HG03439 (cell line): ENCODE data around the gene DPP9.
"Not testable (repeated sequence)": the region's sequence is repeated elsewhere in the genome, so short reads cannot be mapped to it uniquely, and the experiment has no call there.

Experiments
- ATAC-seq: cut with Tn5 transposase; IDR thresholded peaks from one replicate; pipeline ENCODE4 v1.9.1; 2021; ENCODE audit warnings: mild to moderate bottlenecking, moderate library complexity; ENCODE audit not compliant: unreplicated experiment

The DPP9 gene

GRCh38 chr19:4723595-4724514, at the start of gene DPP9:
Gene DPP9 (minus strand): TSS chr19:4723842. CDS start chr19:4719906, 3,936 bp downstream.
- ATAC-seq = peak; percentile 87

DNA sequence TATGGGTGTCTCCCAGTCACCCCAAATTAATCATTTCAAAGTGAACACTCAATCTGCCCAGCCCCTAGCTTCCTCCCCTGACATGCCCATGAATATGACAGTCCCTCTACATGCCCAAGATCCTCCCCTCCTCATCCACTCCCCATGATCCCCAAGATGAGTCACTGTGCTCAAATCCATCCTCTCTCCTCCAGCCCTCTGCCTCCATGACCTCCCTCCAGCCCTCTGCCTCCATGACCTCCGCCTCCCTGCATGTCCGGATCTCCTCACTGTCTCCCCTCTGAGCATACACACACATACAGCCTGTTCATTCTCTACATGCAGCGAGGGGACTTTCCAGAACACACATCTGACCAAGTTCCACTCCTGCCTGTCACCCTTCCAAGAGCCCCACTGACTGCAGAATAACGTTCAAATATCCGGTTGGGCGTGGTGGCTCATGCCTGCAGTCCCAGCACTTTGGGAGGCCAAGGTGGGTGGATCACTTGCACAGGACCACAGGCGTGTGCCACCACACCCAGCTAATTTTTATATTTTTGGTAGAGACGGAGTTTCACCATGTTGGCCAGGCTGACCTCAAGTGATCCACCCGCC, 49.5 kb upstream of the DPP9 start:
- no peak for ATAC-seq

GRCh38 chr19:4772566-4772965, 48.9 kb upstream of the DPP9 start:
- no peak for ATAC-seq

DNA sequence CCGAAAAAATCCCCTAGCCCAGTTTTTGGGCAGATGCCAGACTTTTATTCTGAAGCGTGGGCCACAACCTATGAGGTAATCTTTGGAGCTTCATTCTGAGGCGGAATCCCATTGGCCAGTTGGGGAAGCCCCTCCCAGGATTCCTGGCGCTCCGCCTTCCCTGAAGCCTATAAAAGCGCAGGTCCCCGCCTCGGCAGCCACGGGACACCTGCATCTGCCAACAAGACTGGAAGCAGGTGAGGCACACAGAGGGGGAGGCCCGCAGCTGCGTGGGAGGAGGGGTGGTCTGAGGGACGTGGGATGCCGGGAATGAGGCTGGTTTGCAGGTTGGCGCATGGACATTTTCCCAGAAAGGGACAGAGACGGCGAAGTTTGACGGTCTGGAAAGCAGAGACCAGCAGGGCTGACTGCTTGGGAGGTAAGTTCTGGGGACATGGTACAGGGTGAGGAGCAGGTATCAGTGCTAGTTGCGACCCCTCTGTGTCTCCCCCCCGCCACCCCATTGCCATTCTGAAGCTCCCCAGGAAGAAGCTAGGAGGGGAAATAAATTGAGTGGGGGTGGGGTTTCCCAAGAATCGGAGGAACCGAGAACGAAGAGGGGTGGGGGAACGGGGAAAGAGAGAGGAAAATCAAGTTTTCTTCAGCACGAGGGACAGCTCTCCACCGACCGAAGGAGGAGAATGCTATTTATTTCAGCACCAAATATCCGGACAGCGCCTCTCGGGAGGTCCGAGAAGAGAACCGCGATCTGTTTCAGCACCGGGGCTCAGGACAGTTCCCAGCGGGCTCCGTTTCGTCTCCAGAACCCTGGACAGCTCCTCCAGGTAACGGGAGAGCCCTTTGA, 45.5 kb upstream of the DPP9 start:
- no peak for ATAC-seq

DNA sequence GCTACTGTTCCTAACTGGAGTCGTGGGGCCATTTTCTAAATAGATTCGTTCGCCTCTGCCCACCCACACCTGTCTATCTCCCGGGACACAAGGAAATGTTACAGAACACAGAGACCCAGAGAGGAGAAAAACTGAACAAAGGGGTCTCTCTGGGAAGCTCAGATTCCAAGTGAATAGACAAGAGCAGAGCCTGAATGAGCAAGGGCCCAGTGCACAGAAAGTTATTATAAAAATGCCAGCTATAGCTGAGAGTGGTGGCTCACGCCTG, 40.7 kb upstream of the DPP9 start:
- ATAC-seq = no peak

GRCh38 chr19:4763021-4763420, 39.4 kb upstream of the DPP9 start:
- ATAC-seq = no peak

GRCh38 chr19:4760285-4760650, 36.6 kb upstream of the DPP9 start:
- ATAC-seq = no peak

DNA sequence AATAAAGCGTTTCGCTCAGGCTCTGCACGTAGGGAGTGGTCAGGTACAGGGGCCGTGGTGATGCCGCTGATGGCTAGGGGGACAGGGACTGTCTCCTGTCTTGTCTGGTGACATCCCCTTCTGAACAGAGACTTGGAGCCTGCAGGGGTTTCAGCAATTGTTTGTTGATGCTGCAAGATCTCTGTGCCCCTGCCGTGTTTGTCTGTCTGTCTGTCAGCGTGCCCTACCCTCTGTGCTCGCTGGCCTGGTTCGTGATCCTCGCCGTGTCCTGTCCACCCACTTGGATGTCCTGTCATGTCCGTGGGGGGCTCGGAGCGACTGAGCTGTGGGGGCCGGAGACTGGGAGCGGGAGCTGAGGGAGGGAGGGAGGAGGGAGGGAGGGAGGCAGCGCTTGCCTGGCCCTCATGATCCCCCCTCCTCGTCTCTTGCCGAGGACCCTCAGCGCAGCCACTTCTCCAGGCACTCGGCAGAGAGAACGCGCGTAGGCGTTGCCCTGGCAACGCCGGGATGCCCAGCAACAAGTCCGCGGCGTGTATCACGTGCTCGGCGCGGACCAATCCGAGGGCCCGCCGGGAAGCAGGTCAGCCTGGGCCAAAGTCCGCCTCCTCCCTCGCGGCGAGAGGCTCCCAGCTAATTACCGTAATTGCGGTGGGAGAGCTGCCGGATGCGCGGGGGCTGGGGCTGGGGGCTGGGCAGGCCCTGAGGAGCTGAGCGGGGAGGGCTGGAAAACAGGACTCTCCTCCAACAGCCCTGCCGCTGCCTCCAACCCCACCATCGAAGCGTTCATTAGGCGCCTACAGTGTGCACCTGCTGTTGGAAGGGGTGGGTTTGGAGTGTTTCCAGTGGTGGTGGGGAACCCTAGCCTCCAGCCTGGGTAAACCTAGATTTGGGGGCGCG, 36.0 kb upstream of the DPP9 start:
- peak; percentile 63 for ATAC-seq

GRCh38 chr19:4758659-4759058, 35.0 kb upstream of the DPP9 start:
- ATAC-seq = no peak

- no peak for ATAC-seq
Observed at GRCh38 chr19:4758082-4758481, 34.4 kb upstream of the DPP9 start.

- ATAC-seq = no peak
Observed at GRCh38 chr19:4755459-4755858, 31.8 kb upstream of the DPP9 start.

DNA sequence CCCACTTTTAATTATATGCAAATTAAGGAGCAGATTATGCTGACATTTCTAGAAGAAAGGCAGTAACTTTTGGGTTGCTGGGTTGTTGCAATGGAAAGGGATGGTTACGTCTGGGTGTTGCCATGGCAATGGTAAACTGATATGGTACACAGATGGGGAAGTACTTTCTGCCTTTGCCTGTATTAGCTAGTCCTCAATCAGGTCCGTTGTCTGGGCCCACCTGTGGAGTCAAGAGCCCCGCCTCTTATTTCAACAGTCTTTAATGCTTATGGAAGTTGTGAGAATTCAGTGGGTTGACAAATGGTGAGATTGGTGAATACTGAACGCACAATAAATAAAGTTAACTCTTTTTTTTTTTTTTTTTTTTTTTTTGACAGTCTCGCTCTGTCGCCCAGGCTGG, 30.6 kb upstream of the DPP9 start:
- no peak for ATAC-seq

- ATAC-seq = no peak
Observed at GRCh38 chr19:4749870-4750590, 26.4 kb upstream of the DPP9 start.

DNA sequence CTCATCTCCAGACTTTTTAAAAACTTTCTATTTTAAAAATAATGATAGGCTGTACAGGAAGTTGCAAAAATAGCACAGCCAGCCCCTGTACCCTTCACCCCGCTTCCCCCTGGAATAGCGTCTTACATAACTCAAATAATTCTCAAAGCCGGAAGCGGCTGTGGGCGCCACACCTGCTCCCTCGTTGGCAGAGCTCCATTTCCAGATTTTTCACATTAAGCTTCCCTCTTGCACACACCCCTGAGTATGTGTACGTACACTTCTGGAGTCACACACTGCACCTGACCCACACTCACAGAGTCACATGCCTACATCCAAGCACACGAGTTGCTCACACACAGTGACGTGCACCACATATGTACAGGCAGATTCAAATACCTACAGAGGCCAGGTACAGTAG, 24.9 kb upstream of the DPP9 start:
- no peak for ATAC-seq

DNA sequence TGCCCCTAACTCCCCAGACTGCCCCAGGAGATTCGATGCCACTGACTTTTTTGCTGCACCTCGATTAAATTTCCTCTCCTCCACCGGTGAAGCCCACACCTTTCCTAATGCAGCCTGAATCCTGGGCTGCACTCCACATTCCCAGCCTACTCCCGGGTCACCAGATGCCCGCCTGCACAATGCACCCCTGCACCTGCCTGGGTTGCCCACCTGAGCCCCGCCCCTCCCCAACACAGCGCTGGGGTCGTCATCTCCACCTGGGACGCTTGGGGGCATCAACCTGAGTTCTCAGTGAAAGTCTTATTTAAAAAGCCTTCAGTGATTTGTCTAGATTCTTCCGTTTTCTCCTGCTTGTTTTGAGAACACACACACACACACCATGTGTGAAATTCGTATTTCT, 24.5 kb upstream of the DPP9 start:
- ATAC-seq = no peak

- ATAC-seq = no peak
Observed at GRCh38 chr19:4745986-4746385, 22.3 kb upstream of the DPP9 start.

DNA sequence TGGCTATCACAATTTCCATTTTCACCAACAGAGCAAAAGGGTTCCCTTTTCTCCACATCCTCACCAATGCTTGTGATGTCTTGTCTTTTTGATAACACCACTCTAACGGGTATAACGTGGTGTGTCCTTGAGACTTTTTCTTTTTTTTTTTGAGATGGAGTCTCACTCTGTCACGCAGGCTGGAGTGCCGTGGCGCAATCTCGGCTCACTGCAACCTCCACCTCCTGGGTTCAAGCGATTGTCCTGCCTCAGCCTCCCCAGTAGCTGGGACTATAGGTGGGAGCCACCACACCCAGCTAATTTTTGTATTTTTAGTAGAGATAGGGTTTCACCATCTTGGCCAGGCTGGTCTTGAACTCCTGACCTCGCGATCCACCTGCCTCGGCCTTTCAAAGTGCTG, 21.5 kb upstream of the DPP9 start:
- ATAC-seq = not testable (repeated sequence)

DNA sequence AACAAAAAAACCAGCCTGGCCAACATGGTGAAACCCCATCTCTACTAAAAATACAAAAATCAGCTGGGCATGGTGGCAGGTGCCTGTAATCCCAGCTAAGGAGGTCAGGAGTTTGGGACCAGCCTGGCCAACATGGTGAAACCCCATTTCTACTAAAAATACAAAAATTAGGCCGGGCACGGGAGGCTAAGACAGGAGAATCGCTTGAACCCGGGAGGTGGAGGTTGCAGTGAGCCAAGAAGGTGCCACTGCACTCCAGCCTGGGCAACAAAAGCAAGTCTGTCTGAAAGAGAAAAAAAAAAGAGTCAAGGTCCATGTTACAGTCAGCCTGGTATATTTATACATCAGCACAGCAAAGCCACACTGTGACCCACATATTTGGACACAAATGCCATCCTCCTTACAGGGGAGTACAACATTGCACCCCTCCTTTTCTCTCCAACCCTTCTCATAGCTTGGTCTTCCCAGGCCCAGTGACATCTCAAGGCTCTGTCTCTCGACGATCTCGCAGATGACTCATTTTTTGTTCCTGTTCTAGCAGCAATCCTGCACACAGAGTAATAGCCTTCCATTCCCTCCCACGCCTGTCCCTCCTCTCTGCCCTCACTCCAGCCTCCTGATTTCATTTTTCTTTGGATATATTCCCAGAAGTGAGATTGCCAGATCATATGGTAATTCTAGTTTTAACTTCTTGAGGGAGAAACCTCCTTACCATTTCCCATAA, 21.0 kb upstream of the DPP9 start:
- ATAC-seq = no peak
